CD14-positive monocyte (primary cell): ENCODE measurements around the gene CADM1. TPM values are rescaled to one million over a fixed set of nuclear protein-coding genes. Genes with fewer than 3 reads are reported as not detected.

ENCODE experiments used
- DNase-seq, 3 donors: peaks; one replicate each; pipeline ENCODE4 v3.0.0-alpha.2; 2011 to 2022
- H2AFZ ChIP-seq: 2 replicates; pipeline ENCODE4 v1.6.0; 2012; ENCODE audit warnings: mild to moderate bottlenecking, low read depth, low read length, inconsistent platforms; ENCODE audit not compliant: insufficient read depth, poor library complexity, severe bottlenecking
- H3K27ac ChIP-seq, 2 donors: 1 replicate in 1 of 2; 2 replicates in 1 of 2; pipeline ENCODE4 v1.5.1; 2012 to 2013; ENCODE audit warnings: low read length in 2 of 2, control low read depth in 1 of 2, inconsistent platforms in 1 of 2, low read depth in 1 of 2, mild to moderate bottlenecking in 1 of 2
- H3K27me3 ChIP-seq, 2 donors: one replicate each; pipeline versions ENCODE4 v1.6.0 to v1.6.1; 2011 to 2013; ENCODE audit warnings: low read length in 2 of 2; ENCODE audit not compliant: control insufficient read depth in 2 of 2, insufficient read depth in 2 of 2
- H3K36me3 ChIP-seq, 2 donors: replicated peaks in 1 of 2; 1 replicate in 1 of 2; 2 replicates in 1 of 2; pipeline versions ENCODE4 v1.5.1 to v1.6.1; 2012 to 2013; ENCODE audit warnings: low read length in 2 of 2, control low read depth in 1 of 2, inconsistent platforms in 1 of 2, mild to moderate bottlenecking in 1 of 2; ENCODE audit not compliant: insufficient read depth in 2 of 2, control insufficient read depth in 1 of 2
- H3K4me1 ChIP-seq, 2 donors: 1 replicate in 1 of 2; 2 replicates in 1 of 2; pipeline versions ENCODE4 v1.5.1 to v1.6.1; 2012 to 2013; ENCODE audit warnings: low read length in 2 of 2, control low read depth in 1 of 2, inconsistent platforms in 1 of 2, mild to moderate bottlenecking in 1 of 2, moderate library complexity in 1 of 2; ENCODE audit not compliant: insufficient read depth in 2 of 2, control insufficient read depth in 1 of 2
- H3K4me2 ChIP-seq: replicated peaks from 2 replicates; pipeline ENCODE3; 2012; ENCODE audit warnings: low read length, moderate library complexity, mild to moderate bottlenecking; ENCODE audit not compliant: poor library complexity, severe bottlenecking; ENCODE audit errors: extremely low read depth
- H3K4me3 ChIP-seq, 3 experiments: fragments of 200-600 bp in 1 of 3; sonication (generic) in 1 of 3; replicated peaks in 1 of 3; 1 replicate in 2 of 3; 2 replicates in 1 of 3; pipeline ENCODE4 v1.5.1; 2011 to 2013; ENCODE audit warnings: low read length in 3 of 3, mild to moderate bottlenecking in 3 of 3, control low read depth in 2 of 3, low read depth in 2 of 3, inconsistent platforms in 1 of 3, moderate library complexity in 1 of 3
- H3K79me2 ChIP-seq: 2 replicates; pipeline ENCODE4 v1.6.0; 2012; ENCODE audit warnings: mild to moderate bottlenecking, control low read depth, inconsistent platforms, low read length, moderate library complexity; ENCODE audit not compliant: insufficient read depth
- H3K9ac ChIP-seq: 2 replicates; pipeline ENCODE4 v1.6.0; 2017; ENCODE audit warnings: low read length, mild to moderate bottlenecking; ENCODE audit not compliant: insufficient read depth, poor library complexity, severe bottlenecking
- H3K9me3 ChIP-seq, 2 donors: replicated peaks in 1 of 2; 1 replicate in 1 of 2; 2 replicates in 1 of 2; pipeline versions ENCODE4 v1.5.1 to v1.6.1; 2012 to 2013; ENCODE audit warnings: low read length in 2 of 2, control low read depth in 1 of 2; ENCODE audit not compliant: control insufficient read depth in 1 of 2, insufficient read depth in 1 of 2
- H4K20me1 ChIP-seq: 2 replicates; pipeline ENCODE4 v1.6.0; 2012; ENCODE audit warnings: mild to moderate bottlenecking, low read length, control low read depth, moderate library complexity; ENCODE audit not compliant: insufficient read depth
- H3K27ac Mint-ChIP-seq, 7 donors: one replicate each; pipeline ENCODE4 v1.8.0; 2020; ENCODE audit warnings: mild to moderate bottlenecking in 7 of 7, mixed read lengths in 7 of 7, moderate library complexity in 6 of 7, inconsistent platforms in 2 of 7
- H3K27me3 Mint-ChIP-seq, 3 donors: one replicate each; pipeline ENCODE4 v1.8.0; 2021 to 2022; ENCODE audit warnings: low read depth in 3 of 3, mild to moderate bottlenecking in 3 of 3, mixed read lengths in 3 of 3, moderate library complexity in 3 of 3, inconsistent platforms in 1 of 3
- H3K36me3 Mint-ChIP-seq, 2 donors: one replicate each; pipeline ENCODE4 v1.8.0; 2020; ENCODE audit warnings: mixed read lengths in 2 of 2, inconsistent platforms in 1 of 2, mild to moderate bottlenecking in 1 of 2
- H3K4me1 Mint-ChIP-seq: one replicate; pipeline ENCODE4 v1.8.0; 2020; ENCODE audit warnings: mild to moderate bottlenecking, mixed read lengths
- H3K4me3 Mint-ChIP-seq, 2 donors: one replicate each; pipeline ENCODE4 v1.8.0; 2020; ENCODE audit warnings: mild to moderate bottlenecking in 2 of 2, mixed read lengths in 2 of 2, moderate library complexity in 1 of 2
- H3K9me3 Mint-ChIP-seq, 7 donors: one replicate each; pipeline ENCODE4 v1.8.0; 2020 to 2022; ENCODE audit warnings: mixed read lengths in 7 of 7, mild to moderate bottlenecking in 6 of 7, moderate library complexity in 6 of 7, inconsistent platforms in 2 of 7
- CTCF ChIP-seq: fragments of 200-600 bp; IDR thresholded peaks from one replicate; pipeline ENCODE4 v1.8.0; 2022; ENCODE audit warnings: antibody characterized with exemption, mild to moderate bottlenecking
- WGBS: methylation state at CpG from one replicate; pipeline ENCODE4 v1.1.5; 2013; ENCODE audit warnings: missing lambda C conversion rate; ENCODE audit not compliant: insufficient coverage; 5-methylcytosine and 5-hydroxymethylcytosine counted together
- intact Hi-C, 2 donors: fragments of 100-400 bp; cut with micrococcal nuclease; formaldehyde crosslinking; loops; one replicate each; pipeline versions ENCODE4 v1.15.0 to v1.15.1; 2023
- polyA plus RNA-seq, 3 donors: library from polyadenylated mRNA; depleted of rRNA in 1 of 3; unstranded in 2 of 3; stranded (reverse) in 1 of 3; fragments of 300-500 nt in 2 of 3; fragments of >200 nt in 1 of 3; fragmentation: Illumina TruSeq in 2 of 3; gene quantifications; 1 replicate in 2 of 3; 2 replicates in 1 of 3; pipeline ENCODE4 v1.2.3, GENCODE V29; 2012 to 2021

Gene CADM1
- polyA plus RNA-seq, 3 donors: not detected

- H3K4me3 Mint-ChIP-seq: no peak overlapping the region
- no peak overlapping the region for H3K9ac ChIP-seq
- H3K27ac ChIP-seq: no peak overlapping the region
- H3K27ac Mint-ChIP-seq: peak overlapping the region in 1 of 7 donors; percentile 68
- no peak overlapping the region for H2AFZ ChIP-seq
- no peaks in the 10 kb centered on the region for H3K4me1 ChIP-seq
- no peaks in the 10 kb centered on the region for H3K9me3 ChIP-seq
- peaks cover 0 to 2% (median 0%) of the 10 kb centered on the region in 7 donors for H3K9me3 Mint-ChIP-seq
- no peaks in the 10 kb centered on the region for H3K27me3 ChIP-seq
- no peaks in the 10 kb centered on the region for H3K27me3 Mint-ChIP-seq
- no peaks in the 10 kb centered on the region for H3K79me2 ChIP-seq
- H3K36me3 Mint-ChIP-seq: no peaks in the 10 kb centered on the region
- H3K4me3 ChIP-seq: no peak overlapping the region
- no peaks in the 10 kb centered on the region for H4K20me1 ChIP-seq
- TF ChIP-seq CTCF: no peak
- H3K4me1 Mint-ChIP-seq: no peaks in the 10 kb centered on the region
- H3K4me2 ChIP-seq: no peak overlapping the region
- WGBS: no CpG with 5 or more reads among the region's 4 CpGs
- intact Hi-C loops: no loop called here
- H3K36me3 ChIP-seq: no peaks in the 10 kb centered on the region
- DNase-seq: no peak
These were observed 269.4 kb downstream of the CADM1 start for GRCh38 chr11:115234794-115235193.

- TF ChIP-seq CTCF: no peak
- Mint-ChIP-seq H3K9me3 (peaks cover 0 to 5% (median 2%) of the 10 kb centered on the region in 7 donors), H3K4me3 (no peak overlapping the region), H3K27ac (peak overlapping the region in 1 of 7 donors; percentile 27), H3K4me1 (no peaks in the 10 kb centered on the region), H3K36me3 (no peaks in the 10 kb centered on the region), H3K27me3 (peaks cover 0 to 3% (median 2%) of the 10 kb centered on the region in 3 donors)
- intact Hi-C loops: no loop called here
- DNase-seq: no peak
- Histone ChIP-seq H3K4me2 (no peak overlapping the region), H2AFZ (no peak overlapping the region), H3K27me3 (no peaks in the 10 kb centered on the region), H4K20me1 (no peaks in the 10 kb centered on the region), H3K27ac (no peak overlapping the region), H3K9me3 (no peaks in the 10 kb centered on the region), H3K4me1 (no peaks in the 10 kb centered on the region), H3K79me2 (no peaks in the 10 kb centered on the region), H3K36me3 (no peaks in the 10 kb centered on the region), H3K9ac (no peak overlapping the region), H3K4me3 (no peak overlapping the region)
- WGBS: 89% methylated on average over 1 of the region's 2 CpGs
These were observed 277.7 kb downstream of the CADM1 start for GRCh38 chr11:115226556-115226955.
